A673 (cell line): ENCODE results near the gene C20orf204. TPM values are rescaled to one million over a fixed set of nuclear protein-coding genes. Genes with fewer than 3 reads are reported as not detected.

Experiments used
- BruUV-seq: library from RNA; stranded (reverse); fragments of 400-500 nt; replicated peaks from 2 replicates; lab custom pipeline; 2021; lab: Mats Ljungman, UMichigan
- CTCF ChIA-PET: fragments of 300-600 bp; sonication (Branson Sonifier 250); formaldehyde crosslinking; loops from one replicate; lab custom pipeline; 2022; ENCODE audit warnings: antibody characterized with exemption; lab: Charles Lee
- POLR2A ChIA-PET: fragments of 300-600 bp; sonication (Branson Sonifier 250); formaldehyde crosslinking; loops from one replicate; lab custom pipeline; 2022; ENCODE audit warnings: antibody characterized with exemption; ENCODE audit not compliant: low non-redundant PET; lab: Charles Lee
- DNase-seq: peaks from one replicate; pipeline ENCODE4 v3.0.0-alpha.2; 2015; ENCODE audit warnings: low spot score
- H3K27ac ChIP-seq: fragments of 200-600 bp; sonication (generic); 2 replicates; pipeline ENCODE4 v1.5.1; 2016; ENCODE audit warnings: mixed run types, low read depth, mild to moderate bottlenecking, mixed read lengths, antibody characterized with exemption, low read length; ENCODE audit not compliant: poor library complexity, severe bottlenecking
- H3K27me3 ChIP-seq: fragments of 200-600 bp; sonication (generic); replicated peaks from 2 replicates; pipeline ENCODE4 v1.6.1; 2017; ENCODE audit warnings: mixed run types, low read depth, mild to moderate bottlenecking, mixed read lengths, antibody characterized with exemption, low read length; ENCODE audit not compliant: insufficient read depth, poor library complexity
- H3K36me3 ChIP-seq: fragments of 200-600 bp; sonication (generic); 2 replicates; pipeline ENCODE4 v1.6.1; 2016; ENCODE audit warnings: mixed run types, mild to moderate bottlenecking, mixed read lengths, antibody characterized with exemption, low read length; ENCODE audit not compliant: insufficient read depth, poor library complexity, severe bottlenecking
- H3K4me1 ChIP-seq: fragments of 200-600 bp; sonication (generic); 2 replicates; pipeline ENCODE4 v1.6.1; 2017; ENCODE audit warnings: mixed run types, mild to moderate bottlenecking, mixed read lengths, antibody characterized with exemption, low read length; ENCODE audit not compliant: insufficient read depth, poor library complexity, severe bottlenecking
- H3K4me3 ChIP-seq: fragments of 200-600 bp; sonication (generic); 2 replicates; pipeline ENCODE4 v1.5.1; 2016; ENCODE audit warnings: low read depth, mixed run types, mild to moderate bottlenecking, mixed read lengths, low read length; ENCODE audit not compliant: poor library complexity, severe bottlenecking
- H3K9me3 ChIP-seq: fragments of 200-600 bp; sonication (generic); 2 replicates; pipeline ENCODE4 v1.6.1; 2016; ENCODE audit warnings: mixed run types, low read depth, mild to moderate bottlenecking, mixed read lengths, antibody characterized with exemption, low read length; ENCODE audit not compliant: poor library complexity, severe bottlenecking
- CTCF ChIP-seq: fragments of 300-800, 200-600 bp; sonication (generic); conservative IDR thresholded peaks from 2 replicates; pipeline ENCODE4 v1.5.1; 2017; ENCODE audit warnings: low read depth, mild to moderate bottlenecking, antibody characterized with exemption, low read length, moderate library complexity, mixed read lengths
- EZH2 ChIP-seq: fragments of 200-600 bp; sonication (generic); IDR thresholded peaks from 2 replicates; pipeline ENCODE4 v1.6.1; 2017; ENCODE audit warnings: borderline replicate concordance, low read depth, mild to moderate bottlenecking, mixed read lengths, antibody characterized with exemption, low read length; ENCODE audit not compliant: poor library complexity, severe bottlenecking
- intact Hi-C: fragments of 100-400 bp; cut with micrococcal nuclease; formaldehyde crosslinking; loops from one replicate; pipeline ENCODE4 v1.10.0; 2022; ENCODE audit not compliant: unreplicated experiment
- total RNA-seq: library from RNA; stranded (reverse); gene quantifications from 2 replicates; pipeline ENCODE4 v1.2.3, GENCODE V29; 2021

C20orf204 gene
- total RNA-seq, 1 experiment from 2014 or later = 2.5 TPM

GRCh38 chr20:64056639-64056888 is 20.6 kb downstream of the C20orf204 start:
- H3K27ac ChIP-seq = no peak overlapping the region
- H3K36me3 ChIP-seq = no peaks in the 10 kb centered on the region
- peaks cover 5% of the 10 kb centered on the region for H3K4me1 ChIP-seq

GRCh38 chr20:64056889-64057627 is 21.1 kb downstream of the C20orf204 start:
- intact Hi-C loops = no loop called here
- no peak overlapping the region for H3K27ac ChIP-seq
- no peak overlapping the region for H3K4me3 ChIP-seq
- TF ChIP-seq EZH2 = no peak
- TF ChIP-seq CTCF = no peak
- no peak for DNase-seq
- H3K4me1 ChIP-seq = peaks cover 5% of the 10 kb centered on the region
- no peaks in the 10 kb centered on the region for H3K9me3 ChIP-seq
- H3K36me3 ChIP-seq = no peaks in the 10 kb centered on the region
- BruUV-seq = no TSS peak
- ChIA-PET POLR2A (no interaction called here), CTCF (interaction anchor here (0.8 to 1.0 kb wide), 2 partner anchors 10 to 77 kb away, joined by 3 read pairs; no protein-coding TSS in a partner anchor)
- H3K27me3 ChIP-seq = no peaks in the 10 kb centered on the region

More at GRCh38 chr20:64056639-64056888, 20.6 kb downstream of the C20orf204 start:
- Histone ChIP-seq H3K4me3 (no peak overlapping the region), H3K27me3 (no peaks in the 10 kb centered on the region), H3K9me3 (no peaks in the 10 kb centered on the region)
- CTCF ChIA-PET = no interaction called here
- TF ChIP-seq CTCF (no peak), EZH2 (no peak)
- intact Hi-C loops = no loop called here
- no peak for DNase-seq
- POLR2A ChIA-PET = no interaction called here
- no TSS peak for BruUV-seq

GRCh38 chr20:64057628-64058498 is 21.9 kb downstream of the C20orf204 start:
- Histone ChIP-seq H3K4me3 (no peak overlapping the region), H3K27ac (no peak overlapping the region), H3K36me3 (no peaks in the 10 kb centered on the region), H3K27me3 (no peaks in the 10 kb centered on the region), H3K4me1 (peaks cover 12% of the 10 kb centered on the region), H3K9me3 (no peaks in the 10 kb centered on the region)
- peak; percentile 73 for DNase-seq
- TF ChIP-seq EZH2 (no peak), CTCF (peak; percentile 90)
- BruUV-seq = no TSS peak
- POLR2A ChIA-PET = no interaction called here
- intact Hi-C loops = no loop called here
- CTCF ChIA-PET = interaction anchor here (0.8 to 1.0 kb wide), 2 partner anchors 11 to 77 kb away, joined by 3 read pairs; no protein-coding TSS in a partner anchor
